Measurements from ENCODE around the gene MED12L.
"Not testable (repeated sequence)": the region's sequence is repeated elsewhere in the genome, so short reads cannot be mapped to it uniquely, and the experiment has no call there.

MED12L gene

GRCh38 chr3:151210676-151211381 lies 125.4 kb downstream of the MED12L start:
- no peak for DNase-seq (ENCODE audit: low read depth)

- DNase-seq (ENCODE audit: low read depth): no peak
Measured at GRCh38 chr3:151213151-151213550, 127.7 kb downstream of the MED12L start.

- DNase-seq (ENCODE audit: low read depth): no peak
Measured at GRCh38 chr3:151213881-151214280, 128.4 kb downstream of the MED12L start.

- DNase-seq (ENCODE audit: low read depth): no peak
Measured at GRCh38 chr3:151214459-151214858, 129.0 kb downstream of the MED12L start.

- no peak for DNase-seq (ENCODE audit: low read depth)
Measured at GRCh38 chr3:151216641-151217607, 131.5 kb downstream of the MED12L start.

- DNase-seq (ENCODE audit: low read depth): no peak
Measured at GRCh38 chr3:151218136-151218535, 132.7 kb downstream of the MED12L start.

GRCh38 chr3:151219056-151219455 lies 133.6 kb downstream of the MED12L start:
- no peak for DNase-seq (ENCODE audit: low read depth)

GRCh38 chr3:151224268-151224866 lies 138.9 kb downstream of the MED12L start:
- DNase-seq (ENCODE audit: low read depth): no peak

GRCh38 chr3:151225040-151225975 lies 139.8 kb downstream of the MED12L start:
- DNase-seq (ENCODE audit: low read depth): no peak

- DNase-seq (ENCODE audit: low read depth): no peak
Measured at GRCh38 chr3:151226088-151226563, 140.7 kb downstream of the MED12L start.

- no peak for DNase-seq (ENCODE audit: low read depth)
Measured at GRCh38 chr3:151226825-151227224, 141.4 kb downstream of the MED12L start.

GRCh38 chr3:151227266-151227806 lies 141.9 kb downstream of the MED12L start:
- no peak for DNase-seq (ENCODE audit: low read depth)

- peak; percentile 41 for DNase-seq (ENCODE audit: low read depth)
Measured at GRCh38 chr3:151227807-151228665, 142.6 kb downstream of the MED12L start.

GRCh38 chr3:151228666-151229040 lies 143.2 kb downstream of the MED12L start:
- no peak for DNase-seq (ENCODE audit: low read depth)

- no peak for DNase-seq (ENCODE audit: low read depth)
Measured at GRCh38 chr3:151230646-151231045, 145.2 kb downstream of the MED12L start.

GRCh38 chr3:151232403-151232802 lies 146.9 kb downstream of the MED12L start:
- not testable (repeated sequence) for DNase-seq (ENCODE audit: low read depth)

GRCh38 chr3:151232991-151233390 lies 147.5 kb downstream of the MED12L start:
- no peak for DNase-seq (ENCODE audit: low read depth)

- DNase-seq (ENCODE audit: low read depth): no peak
Measured at GRCh38 chr3:151234825-151235224, 149.4 kb downstream of the MED12L start.

- no peak for DNase-seq (ENCODE audit: low read depth)
Measured at GRCh38 chr3:151236316-151236715, 150.9 kb downstream of the MED12L start.

- DNase-seq (ENCODE audit: low read depth): no peak
Measured at GRCh38 chr3:151236736-151237135, 151.3 kb downstream of the MED12L start.
